NCI-H1105 treated with DMSO at 0.1 percent for 48 hours (cell line): ENCODE measurements around the gene DGKI.

Experiments used
- DNase-seq: peaks from one replicate; lab custom pipeline; 2025; lab: John Stamatoyannopoulos, UW

Gene DGKI

GRCh38 chr7:137539111-137539715, 307.6 kb downstream of the DGKI start:
- DNase-seq: no peak

GRCh38 chr7:137538361-137538762, 308.4 kb downstream of the DGKI start:
- no peak for DNase-seq

GRCh38 chr7:137535579-137535978, 311.2 kb downstream of the DGKI start:
- DNase-seq: no peak

- DNase-seq: no peak
These were observed 315.1 kb downstream of the DGKI start for GRCh38 chr7:137531671-137532070.

GRCh38 chr7:137527634-137528033, 319.1 kb downstream of the DGKI start:
- DNase-seq: no peak

GRCh38 chr7:137523171-137523570, 323.6 kb downstream of the DGKI start:
- no peak for DNase-seq

- no peak for DNase-seq
These were observed 325.3 kb downstream of the DGKI start for GRCh38 chr7:137521451-137521850.

GRCh38 chr7:137519947-137520346, 326.8 kb downstream of the DGKI start:
- DNase-seq: no peak

- no peak for DNase-seq
These were observed 327.5 kb downstream of the DGKI start for GRCh38 chr7:137519181-137519691.

- DNase-seq: no peak
These were observed 333.7 kb downstream of the DGKI start for GRCh38 chr7:137513091-137513490.

GRCh38 chr7:137507096-137507495, 339.7 kb downstream of the DGKI start:
- DNase-seq: no peak

- DNase-seq: no peak
These were observed 340.7 kb downstream of the DGKI start for GRCh38 chr7:137506031-137506430.

- no peak for DNase-seq
These were observed 345.2 kb downstream of the DGKI start for GRCh38 chr7:137501562-137501961.

GRCh38 chr7:137492889-137493288, 353.9 kb downstream of the DGKI start:
- DNase-seq: no peak

GRCh38 chr7:137489880-137490279, 356.9 kb downstream of the DGKI start:
- DNase-seq: no peak

- no peak for DNase-seq
These were observed 358.7 kb downstream of the DGKI start for GRCh38 chr7:137488038-137488437.

- DNase-seq: no peak
These were observed 361.0 kb downstream of the DGKI start for GRCh38 chr7:137485818-137486217.

GRCh38 chr7:137484326-137484725, 362.4 kb downstream of the DGKI start:
- DNase-seq: no peak

- no peak for DNase-seq
These were observed 364.3 kb downstream of the DGKI start for GRCh38 chr7:137482466-137482865.

GRCh38 chr7:137480824-137481365, 365.9 kb downstream of the DGKI start:
- no peak for DNase-seq

GRCh38 chr7:137480401-137480800, 366.4 kb downstream of the DGKI start:
- no peak for DNase-seq

GRCh38 chr7:137476937-137477336, 369.8 kb downstream of the DGKI start:
- no peak for DNase-seq

- no peak for DNase-seq
These were observed 370.8 kb downstream of the DGKI start for GRCh38 chr7:137475966-137476365.

- DNase-seq: no peak
These were observed 372.2 kb downstream of the DGKI start for GRCh38 chr7:137474540-137475026.
